Keratinocyte (primary cell): Measurements from ENCODE around the gene SETX. TPM values are rescaled to one million over a fixed set of nuclear protein-coding genes. Genes with fewer than 3 reads are reported as not detected.

Experiments
- DNase-seq: peaks from one replicate; pipeline ENCODE4 v3.0.0-alpha.2; 2011; ENCODE audit warnings: low read depth, missing footprints, low spot score
- FAIRE-seq: peaks from 2 replicates; lab custom pipeline; 2011; peaks lifted over from hg19 to GRCh38; lab: Jason Lieb, UNC
- H2AFZ ChIP-seq: 2 replicates; pipeline ENCODE4 v1.6.0; 2012; ENCODE audit warnings: low read length, control low read depth, inconsistent platforms; ENCODE audit not compliant: control insufficient read depth
- H3K27ac ChIP-seq: 2 replicates; pipeline ENCODE4 v1.5.1; 2011; ENCODE audit warnings: low read length; ENCODE audit not compliant: control insufficient read depth, insufficient read depth
- H3K27me3 ChIP-seq: 3 replicates; pipeline ENCODE4 v1.6.0; 2011; ENCODE audit warnings: low read length; ENCODE audit not compliant: control insufficient read depth, insufficient read depth; ENCODE audit errors: extremely low read depth
- H3K36me3 ChIP-seq, 2 experiments: 2 replicates in 1 of 2; 3 replicates in 1 of 2; pipeline ENCODE4 v1.5.1; 2011; ENCODE audit warnings: low read length in 2 of 2, mild to moderate bottlenecking in 1 of 2; ENCODE audit not compliant: control insufficient read depth in 2 of 2, insufficient read depth in 2 of 2; ENCODE audit errors: extremely low read depth in 1 of 2
- H3K4me1 ChIP-seq: 3 replicates; pipeline ENCODE4 v1.5.1; 2011; ENCODE audit warnings: low read length; ENCODE audit not compliant: control insufficient read depth, insufficient read depth; ENCODE audit errors: extremely low read depth
- H3K4me2 ChIP-seq: 3 replicates; pipeline ENCODE4 v1.6.0; 2011; ENCODE audit warnings: low read depth, low read length; ENCODE audit not compliant: control insufficient read depth, insufficient read depth; ENCODE audit errors: extremely low read depth
- H3K4me3 ChIP-seq, 3 experiments: fragments of 200-600 bp in 1 of 3; sonication (generic) in 1 of 3; 2 replicates in 2 of 3; 3 replicates in 1 of 3; pipeline ENCODE4 v1.5.1; 2011 to 2016; ENCODE audit warnings: low read length in 3 of 3, mild to moderate bottlenecking in 3 of 3, control low read depth in 2 of 3, inconsistent platforms in 1 of 3, low read depth in 1 of 3, mixed read lengths in 1 of 3, mixed run types in 1 of 3, moderate library complexity in 1 of 3; ENCODE audit not compliant: control insufficient read depth in 2 of 3, insufficient read depth in 2 of 3; ENCODE audit errors: extremely low read depth in 1 of 3
- H3K79me2 ChIP-seq: 2 replicates; pipeline ENCODE4 v1.6.0; 2012; ENCODE audit warnings: low read length; ENCODE audit not compliant: control insufficient read depth, insufficient read depth
- H3K9ac ChIP-seq: 3 replicates; pipeline ENCODE4 v1.6.0; 2011; ENCODE audit warnings: low read length; ENCODE audit not compliant: control insufficient read depth, insufficient read depth; ENCODE audit errors: extremely low read depth
- H3K9me1 ChIP-seq: 3 replicates; pipeline ENCODE4 v1.6.0; 2011; ENCODE audit warnings: low read length; ENCODE audit not compliant: control insufficient read depth, insufficient read depth; ENCODE audit errors: extremely low read depth
- H3K9me3 ChIP-seq: 2 replicates; pipeline ENCODE4 v1.5.1; 2012; ENCODE audit warnings: low read depth, low read length; ENCODE audit not compliant: control insufficient read depth
- H4K20me1 ChIP-seq: 3 replicates; pipeline ENCODE4 v1.6.0; 2011; ENCODE audit warnings: low read length; ENCODE audit not compliant: control insufficient read depth, insufficient read depth; ENCODE audit errors: extremely low read depth
- CTCF ChIP-seq, 3 experiments: IDR thresholded peaks in 1 of 3; conservative IDR thresholded peaks in 1 of 3; optimal IDR thresholded peaks in 1 of 3; 2 replicates in 2 of 3; 3 replicates in 1 of 3; pipeline versions ENCODE3 to v1.5.1; 2011; ENCODE audit warnings: low read length in 3 of 3, mild to moderate bottlenecking in 3 of 3, moderate library complexity in 2 of 3, control low read depth in 1 of 3, inconsistent platforms in 1 of 3; ENCODE audit not compliant: insufficient read depth in 2 of 3; ENCODE audit errors: extremely low read depth in 1 of 3
- EZH2 ChIP-seq: IDR thresholded peaks from one replicate; pipeline ENCODE4 v1.6.1; 2012; ENCODE audit warnings: inconsistent platforms, mild to moderate bottlenecking, low read length, moderate library complexity
- dilution Hi-C: fragments of 300-500 bp; cut with MboI; formaldehyde crosslinking; loops from one replicate; pipeline ENCODE4 v1.7.0; 2020; ENCODE audit warnings: low sequenced_read_pairs; ENCODE audit not compliant: extremely low pct_ligation_motif_present
- polyA plus RNA-seq, 5 experiments: library from polyadenylated mRNA; depleted of rRNA in 3 of 5; stranded (reverse) in 3 of 5; stranded (forward) in 1 of 5; unstranded in 1 of 5; fragments of >200 nt; gene quantifications; 1 replicate in 1 of 5; 2 replicates in 3 of 5; 3 replicates in 1 of 5; pipeline versions ENCODE4 v1.2.1 to v1.2.3, GENCODE V29; 2011 to 2012; ENCODE audit warnings: missing spikeins in 2 of 5, low read depth in 1 of 5, low replicate concordance in 1 of 5

SETX gene
- polyA plus RNA-seq, 1 donor (not counting 4 experiments of a cell fraction or from before 2014, with no cell fraction given): 23.8 TPM

GRCh38 chr9:132266017-132266416 is 88.8 kb downstream of the SETX start:
- H3K9me1 ChIP-seq: no peaks in the 10 kb centered on the region
- H3K27me3 ChIP-seq: no peaks in the 10 kb centered on the region
- DNase-seq (no peak), FAIRE-seq (no peak)
- H3K4me1 ChIP-seq: no peaks in the 10 kb centered on the region
- no peak overlapping the region for H3K27ac ChIP-seq
- dilution Hi-C loops: no loop called here
- no peak overlapping the region for H3K9ac ChIP-seq
- no peaks in the 10 kb centered on the region for H3K79me2 ChIP-seq
- H3K36me3 ChIP-seq: peaks cover 27 to 35% of the 10 kb centered on the region in 2 experiments
- H3K4me2 ChIP-seq: no peak overlapping the region
- H3K4me3 ChIP-seq: no peak overlapping the region
- H3K9me3 ChIP-seq: peaks cover 13% of the 10 kb centered on the region
- H2AFZ ChIP-seq: no peak overlapping the region
- no peak for TF ChIP-seq EZH2
- no peak for TF ChIP-seq CTCF (optimal IDR thresholded peaks at IDR 0.05 in 1 of 3, IDR thresholded peaks at IDR 0.05 in 1 of 3, conservative IDR thresholded peaks at IDR 0.05 in 1 of 3; ENCODE audit: extremely low read depth in 1 of 3, insufficient read depth in 2 of 3, low read length in 3 of 3)
- peaks cover 10% of the 10 kb centered on the region for H4K20me1 ChIP-seq

- Histone ChIP-seq H3K9me1 (no peaks in the 10 kb centered on the region), H3K27me3 (no peaks in the 10 kb centered on the region), H3K4me3 (no peak overlapping the region), H3K9me3 (no peaks in the 10 kb centered on the region), H3K79me2 (no peaks in the 10 kb centered on the region), H2AFZ (no peak overlapping the region), H3K36me3 (peaks cover 14 to 15% of the 10 kb centered on the region in 2 experiments), H4K20me1 (peaks cover 3% of the 10 kb centered on the region), H3K4me1 (no peaks in the 10 kb centered on the region), H3K4me2 (no peak overlapping the region), H3K27ac (no peak overlapping the region), H3K9ac (no peak overlapping the region)
- DNase-seq: no peak
- dilution Hi-C loops: no loop called here
- FAIRE-seq: no peak
- TF ChIP-seq CTCF (optimal IDR thresholded peaks at IDR 0.05 in 1 of 3, IDR thresholded peaks at IDR 0.05 in 1 of 3, conservative IDR thresholded peaks at IDR 0.05 in 1 of 3; ENCODE audit: extremely low read depth in 1 of 3, insufficient read depth in 2 of 3, low read length in 3 of 3) (no peak), EZH2 (no peak)
Measured at GRCh38 chr9:132260846-132261245, 93.9 kb downstream of the SETX start.
